Activated T-cell treated with anti-CD3 and anti-CD28 coated beads for 48 hours (primary cell): ENCODE results near the gene STX10.
A peak's percentile ranks its signal among the peaks of the same experiment; 100 is the strongest.

Experiments used
- DNase-seq: peaks from one replicate; pipeline ENCODE4 v3.0.0-alpha.2; 2020; ENCODE audit warnings: low read depth

The STX10 gene

GRCh38 chr19:13119627-13120026 lies 30.5 kb downstream of the STX10 start:
- DNase-seq, result no peak

- no peak for DNase-seq
Measured at GRCh38 chr19:13118424-13119193, 31.6 kb downstream of the STX10 start.

GRCh38 chr19:13117772-13118423 lies 32.3 kb downstream of the STX10 start, which contains the start of gene NACC1:
NACC1 (plus strand) TSS chr19:13118264; CDS start chr19:13135208, 16,944 bp downstream.
- DNase-seq, result peak; percentile 95

- DNase-seq, result no peak
Measured at GRCh38 chr19:13117176-13117771, 32.9 kb downstream of the STX10 start.

GRCh38 chr19:13116282-13117175 lies 33.6 kb downstream of the STX10 start, which contains the start of gene TRMT1:
TRMT1 (minus strand) TSS chr19:13116740; CDS start chr19:13116399, 341 bp downstream.
- peak; percentile 88 for DNase-seq

- no peak for DNase-seq
Measured at GRCh38 chr19:13115936-13116281, 34.3 kb downstream of the STX10 start.

GRCh38 chr19:13112555-13112954 lies 37.6 kb downstream of the STX10 start:
- no peak for DNase-seq

GRCh38 chr19:13110099-13110610 lies 40.0 kb downstream of the STX10 start:
- DNase-seq, result no peak

GRCh38 chr19:13109361-13110098 lies 40.6 kb downstream of the STX10 start:
- DNase-seq, result no peak

GRCh38 chr19:13104848-13105711 lies 45.1 kb downstream of the STX10 start:
- no peak for DNase-seq

GRCh38 chr19:13104360-13104847 lies 45.8 kb downstream of the STX10 start:
- DNase-seq, result peak; percentile 72

GRCh38 chr19:13103581-13104359 lies 46.4 kb downstream of the STX10 start:
- DNase-seq, result no peak

GRCh38 chr19:13102666-13103580 lies 47.3 kb downstream of the STX10 start, which contains the start of gene LYL1:
LYL1 (minus strand) TSS chr19:13102858; CDS start chr19:13101171, 1,687 bp downstream.
- DNase-seq, result no peak

- no peak for DNase-seq
Measured at GRCh38 chr19:13102416-13102665, 47.8 kb downstream of the STX10 start.

GRCh38 chr19:13101590-13102415 lies 48.4 kb downstream of the STX10 start:
- no peak for DNase-seq

- DNase-seq, result no peak
Measured at GRCh38 chr19:13100841-13101589, 49.2 kb downstream of the STX10 start.
